Effector CD4-positive, alpha-beta T cell (primary cell): ENCODE results near the gene FZD10.

Experiments
- DNase-seq: peaks from one replicate; pipeline ENCODE4 v3.0.0-alpha.2; 2020

Gene FZD10

GRCh38 chr12:130155416-130156073 is 6.7 kb upstream of the FZD10 start:
- no peak for DNase-seq

- no peak for DNase-seq
Observed at GRCh38 chr12:130156652-130157275, 5.5 kb upstream of the FZD10 start.

GRCh38 chr12:130157998-130158753 is 4.1 kb upstream of the FZD10 start:
- no peak for DNase-seq

GRCh38 chr12:130158754-130159059 is 3.6 kb upstream of the FZD10 start:
- no peak for DNase-seq

- DNase-seq, result no peak
Observed at GRCh38 chr12:130160306-130160705, 2.0 kb upstream of the FZD10 start.

GRCh38 chr12:130160711-130161231 is 1.5 kb upstream of the FZD10 start:
- DNase-seq, result no peak

GRCh38 chr12:130161261-130162243 is 712 bp upstream of the FZD10 start:
- no peak for DNase-seq

- no peak for DNase-seq
Observed at GRCh38 chr12:130162745-130163460, 639 bp downstream of the FZD10 start.

- no peak for DNase-seq
Observed at GRCh38 chr12:130163461-130164215, 1.4 kb downstream of the FZD10 start.

GRCh38 chr12:130164216-130164542 is 1.9 kb downstream of the FZD10 start:
- DNase-seq, result no peak

- DNase-seq, result no peak
Observed at GRCh38 chr12:130164936-130165335, 2.7 kb downstream of the FZD10 start.

GRCh38 chr12:130166306-130166705 is 4.0 kb downstream of the FZD10 start:
- DNase-seq, result no peak

- no peak for DNase-seq
Observed at GRCh38 chr12:130167537-130167936, 5.3 kb downstream of the FZD10 start.

- DNase-seq, result no peak
Observed at GRCh38 chr12:130169256-130169655, 7.0 kb downstream of the FZD10 start.

GRCh38 chr12:130169924-130170323 is 7.7 kb downstream of the FZD10 start:
- DNase-seq, result no peak

- no peak for DNase-seq
Observed at GRCh38 chr12:130170611-130171010, 8.3 kb downstream of the FZD10 start.

- no peak for DNase-seq
Observed at GRCh38 chr12:130177635-130178242, 15.5 kb downstream of the FZD10 start.

- DNase-seq, result no peak
Observed at GRCh38 chr12:130178282-130178681, 16.0 kb downstream of the FZD10 start.

GRCh38 chr12:130179191-130179590 is 16.9 kb downstream of the FZD10 start:
- no peak for DNase-seq

GRCh38 chr12:130179621-130180020 is 17.4 kb downstream of the FZD10 start:
- no peak for DNase-seq

- DNase-seq, result no peak
Observed at GRCh38 chr12:130181211-130181610, 18.9 kb downstream of the FZD10 start.
